Esophagus mucosa (tissue), 1 donor: Measurements from ENCODE around the gene IHH. TPM values are rescaled to one million over a fixed set of nuclear protein-coding genes. Genes with fewer than 3 reads are reported as not detected.

ENCODE experiments used
- ATAC-seq: fragments of 200-7000 bp; cut with Tn5 transposase; one replicate; pipeline ENCODE4 v1.9.1; 2020
- total RNA-seq: library from RNA; stranded (reverse); gene quantifications from one replicate; pipeline ENCODE4 v1.2.4, GENCODE V29; 2023
- donor health status: DM: yes; HTN: yes; CAD: no.

The IHH gene
- total RNA-seq, 1 donor from 2014 or later = 0.08 TPM

GRCh38 chr2:219037783-219038499 lies 22.8 kb downstream of the IHH start:
- no peak for ATAC-seq

- ATAC-seq = no peak
Measured at GRCh38 chr2:219035942-219036341, 24.8 kb downstream of the IHH start.

GRCh38 chr2:219034823-219035222 lies 25.9 kb downstream of the IHH start:
- no peak for ATAC-seq

DNA sequence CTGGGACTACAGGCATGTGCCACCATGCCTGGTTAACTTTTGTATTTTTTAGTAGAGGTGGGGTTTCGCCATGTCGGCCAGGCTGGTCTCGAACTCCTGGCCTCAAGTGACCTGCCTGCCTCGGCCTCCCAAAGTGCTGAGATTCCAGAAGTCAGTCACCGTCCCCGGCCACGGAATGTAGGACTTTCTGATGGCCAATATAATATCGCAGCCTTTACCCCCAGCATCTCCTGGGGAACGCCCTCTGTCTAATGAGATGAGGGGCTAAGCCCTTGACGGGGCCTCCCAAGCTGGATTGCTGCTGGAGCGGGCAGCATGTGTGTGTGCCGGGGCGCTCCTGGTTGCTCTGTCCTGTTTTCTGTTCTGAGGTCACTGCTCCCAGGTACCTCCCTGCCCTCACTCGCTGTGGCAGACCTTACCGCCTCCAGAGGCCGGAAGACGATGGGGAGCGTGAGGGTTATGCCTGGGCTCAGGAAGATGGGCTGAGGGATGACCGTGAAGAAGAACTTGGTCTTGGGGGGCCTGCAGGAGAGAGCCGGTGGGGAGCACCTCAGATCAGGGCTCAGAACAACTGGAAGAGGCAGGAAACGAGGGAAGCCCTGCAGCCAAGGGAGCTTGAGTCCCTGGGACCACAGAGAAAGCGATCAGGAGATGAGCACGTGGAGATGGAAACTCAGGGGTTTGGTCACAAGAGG lies 28.5 kb downstream of the IHH start:
- ATAC-seq = no peak

DNA sequence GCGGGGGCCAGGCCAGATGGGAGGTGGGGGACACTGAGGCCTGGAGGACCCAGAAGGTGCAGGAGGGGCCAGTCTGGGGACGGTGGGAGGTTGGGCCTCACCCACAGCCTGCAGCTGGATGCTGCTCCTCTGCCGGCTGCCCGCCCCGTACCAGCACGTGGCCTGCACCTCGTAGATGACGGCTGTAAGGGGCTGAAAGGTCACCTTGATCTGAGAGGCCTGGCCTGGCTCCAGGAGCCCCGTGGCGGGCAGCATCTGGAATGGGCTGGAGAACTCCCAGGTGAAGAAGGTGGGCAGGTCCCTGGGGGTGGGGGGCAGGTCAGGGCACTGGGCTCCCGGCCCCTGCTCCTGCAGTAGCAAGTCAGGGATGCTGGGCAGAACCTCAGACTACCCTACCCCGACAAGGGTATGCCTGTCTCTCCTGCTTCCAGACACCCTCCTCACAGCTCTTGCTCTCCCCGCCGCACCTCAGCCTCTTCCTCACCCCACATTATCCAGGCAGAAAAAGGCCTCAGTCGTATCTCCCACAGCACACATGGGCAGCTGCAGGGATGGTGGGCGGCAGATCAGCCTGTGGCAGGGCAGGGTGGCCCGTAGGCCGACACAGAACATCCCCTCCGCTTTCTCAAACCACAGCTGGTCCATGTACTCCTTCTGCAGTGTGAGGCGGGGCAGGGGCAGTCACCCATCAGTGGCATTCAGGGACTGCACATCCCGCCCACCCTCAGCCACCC lies 29.5 kb downstream of the IHH start:
- no peak for ATAC-seq

- peak; percentile 19 for ATAC-seq
Measured at GRCh38 chr2:219030177-219030940, 30.4 kb downstream of the IHH start.

- ATAC-seq = peak; percentile 84
Measured at GRCh38 chr2:219029829-219030165, 30.9 kb downstream of the IHH start.

- ATAC-seq = no peak
Measured at GRCh38 chr2:219028996-219029828, 31.5 kb downstream of the IHH start.

- no peak for ATAC-seq
Measured at GRCh38 chr2:219028141-219028540, 32.6 kb downstream of the IHH start.

DNA sequence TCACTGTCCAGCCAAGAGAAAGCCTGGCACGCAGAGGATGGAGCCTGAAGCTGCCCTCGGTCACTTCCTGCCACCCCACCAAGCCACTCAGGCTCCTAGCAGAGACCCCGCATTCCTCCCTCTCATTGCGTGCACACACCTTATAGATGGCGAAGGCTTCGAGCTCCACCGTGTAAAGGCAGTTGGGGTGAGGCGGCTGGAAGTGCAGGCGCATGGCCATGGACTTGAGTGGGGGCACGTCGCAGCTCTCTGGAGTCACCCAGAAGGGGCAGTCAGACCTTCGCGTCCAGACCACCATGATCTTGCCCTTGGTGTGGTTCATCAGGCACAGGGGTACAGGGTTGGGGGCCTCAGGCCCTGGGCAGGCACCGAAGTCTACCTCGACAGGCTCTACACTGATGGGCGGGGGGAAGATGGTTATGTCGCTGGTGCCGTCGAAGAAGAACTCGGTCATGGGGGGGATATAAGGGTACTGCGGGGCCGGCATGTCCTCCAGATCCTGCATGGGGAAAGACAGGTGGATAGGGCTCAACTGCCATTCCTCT lies 33.1 kb downstream of the IHH start:
- no peak for ATAC-seq

DNA sequence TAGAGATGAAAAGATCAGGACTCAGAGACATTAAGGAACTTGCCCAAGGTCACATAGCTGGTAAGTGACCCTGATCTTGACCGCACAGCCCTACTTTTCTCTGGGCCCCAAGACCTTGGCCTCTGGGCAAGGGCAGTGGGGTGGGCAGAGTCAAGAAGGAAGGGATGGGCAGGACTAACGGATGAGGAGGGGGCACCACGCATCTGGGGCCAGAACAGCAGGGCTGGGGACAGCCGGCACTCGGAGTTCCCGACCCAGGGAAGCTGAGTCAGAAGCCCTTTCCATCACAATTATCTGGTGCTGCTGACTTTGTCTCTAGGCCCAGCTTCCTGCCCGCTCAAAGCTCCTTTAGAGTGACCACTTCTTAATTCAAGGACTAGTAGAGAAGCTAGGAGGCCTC lies 33.8 kb downstream of the IHH start:
- ATAC-seq = no peak

- ATAC-seq = no peak
Measured at GRCh38 chr2:219025637-219026585, 34.8 kb downstream of the IHH start.

- ATAC-seq = no peak
Measured at GRCh38 chr2:219024059-219024458, 36.7 kb downstream of the IHH start.

- no peak for ATAC-seq
Measured at GRCh38 chr2:219023045-219023605, 37.6 kb downstream of the IHH start.

DNA sequence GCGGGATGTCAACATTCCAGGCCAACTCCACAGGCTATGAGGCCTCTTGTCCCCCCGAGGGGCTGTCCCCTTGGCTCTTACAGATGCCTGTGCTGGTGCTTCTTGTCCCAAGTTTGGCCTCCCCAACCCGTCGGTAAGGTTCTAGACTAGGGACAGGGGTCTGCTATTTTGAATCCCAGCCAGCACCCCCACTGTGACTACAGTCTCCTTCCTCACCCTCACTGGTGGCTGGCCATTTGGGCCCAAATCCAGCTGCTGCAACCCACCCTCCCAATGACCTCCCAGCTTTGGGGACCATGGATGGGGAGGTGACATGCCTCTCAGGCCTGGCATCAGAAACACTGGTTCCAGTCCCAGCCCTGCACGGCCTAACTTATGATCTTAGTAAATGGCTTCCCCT lies 38.1 kb downstream of the IHH start:
- ATAC-seq = no peak

DNA sequence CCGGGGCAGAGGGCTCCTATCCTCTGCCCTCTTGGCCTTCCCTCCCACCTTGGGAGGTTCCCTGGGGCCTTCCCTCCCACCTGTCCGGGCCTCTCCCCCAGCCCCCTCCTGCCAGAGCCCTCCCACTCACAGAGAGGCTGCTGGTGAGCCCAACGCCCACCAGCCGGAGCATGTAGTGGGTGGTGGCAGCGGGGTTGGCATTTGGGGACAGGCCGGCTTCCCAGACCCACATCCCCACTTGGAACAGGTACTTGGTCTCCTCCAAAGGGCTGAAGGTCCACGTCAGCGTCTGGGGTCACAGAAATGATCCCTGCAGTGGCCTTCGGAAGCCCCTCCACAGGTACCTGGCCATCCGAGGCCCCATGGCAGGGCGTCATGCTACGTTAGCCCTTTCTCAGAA lies 38.7 kb downstream of the IHH start:
- no peak for ATAC-seq

DNA sequence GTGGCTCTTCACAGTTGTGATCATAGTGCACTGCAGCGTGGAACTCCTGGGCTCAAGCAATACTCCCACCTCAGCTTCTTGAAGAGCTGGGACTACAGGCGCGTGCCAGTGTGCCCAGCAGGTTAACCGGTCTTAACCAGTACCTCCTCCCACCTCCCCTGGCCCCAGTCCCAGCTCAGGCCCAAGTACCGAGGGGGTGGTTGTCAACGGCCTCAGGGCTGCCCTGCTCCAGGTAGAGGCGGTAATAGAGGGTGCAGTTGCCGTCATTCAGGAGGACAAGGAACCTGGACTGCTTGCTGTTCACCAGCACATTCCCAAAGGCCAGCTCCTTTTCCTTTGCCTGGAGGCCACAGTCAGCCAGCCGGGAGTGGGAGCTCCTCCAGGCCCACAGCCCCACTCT lies 39.1 kb downstream of the IHH start:
- ATAC-seq = no peak

- peak; percentile 25 for ATAC-seq
Measured at GRCh38 chr2:219020604-219021365, 39.9 kb downstream of the IHH start.

GRCh38 chr2:219019436-219019835 lies 41.3 kb downstream of the IHH start:
- ATAC-seq = no peak
